Right lobe of liver (tissue), 6 donors: ENCODE measurements around the gene AOAH. TPM values are rescaled to one million over a fixed set of nuclear protein-coding genes. Genes with fewer than 3 reads are reported as not detected.

Experiments used
- ATAC-seq, 4 donors: fragments of 200-7000 bp; cut with Tn5 transposase; one replicate each; pipeline ENCODE4 v1.9.1; 2020; ENCODE audit warnings: mild to moderate bottlenecking in 4 of 4, moderate library complexity in 4 of 4
- DNase-seq, 3 donors: peaks; one replicate each; pipeline ENCODE4 v3.0.0-alpha.2; 2020
- H3K27ac ChIP-seq, 3 donors: fragments of 200-600 bp; one replicate each; pipeline ENCODE4 v1.8.0; 2022
- H3K27me3 ChIP-seq, 2 donors: fragments of 200-600 bp; one replicate each; pipeline ENCODE4 v1.8.0; 2022
- H3K36me3 ChIP-seq, 4 donors: fragments of 200-600 bp; sonication (generic) in 1 of 4; one replicate each; pipeline versions ENCODE4 v1.5.1 to v1.8.0; 2017 to 2022; ENCODE audit warnings: control low read depth in 1 of 4
- H3K4me1 ChIP-seq, 4 donors: fragments of 200-600 bp; sonication (generic) in 1 of 4; one replicate each; pipeline versions ENCODE4 v1.5.1 to v1.8.0; 2017 to 2022; ENCODE audit warnings: control low read depth in 1 of 4
- H3K4me3 ChIP-seq, 3 donors: fragments of 200-600 bp; one replicate each; pipeline ENCODE4 v1.8.0; 2022
- H3K9me3 ChIP-seq, 4 donors: fragments of 200-600 bp; sonication (generic) in 1 of 4; one replicate each; pipeline versions ENCODE4 v1.5.1 to v1.8.0; 2017 to 2022; ENCODE audit warnings: control low read depth in 1 of 4
- CTCF ChIP-seq, 4 donors: fragments of 200-600 bp in 3 of 4; fragments of 450-650 bp in 1 of 4; IDR thresholded peaks; one replicate each; pipeline versions ENCODE4 v1.5.1 to v1.8.0; 2016 to 2022; ENCODE audit warnings: antibody characterized with exemption in 4 of 4, mild to moderate bottlenecking in 2 of 4
- POLR2A ChIP-seq: fragments of 450-650 bp; IDR thresholded peaks from one replicate; pipeline ENCODE4 v1.6.1; 2017; ENCODE audit warnings: antibody characterized with exemption, mild to moderate bottlenecking
- WGBS: methylation state at CpG from one replicate; pipeline ENCODE4 v1.1.6; 2018; ENCODE audit warnings: low coverage, low lambda C conversion rate; ENCODE audit not compliant: insufficient coverage; ENCODE audit errors: missing lambda C conversion rate; 5-methylcytosine and 5-hydroxymethylcytosine counted together
- intact Hi-C, 2 donors: fragments of 100-400 bp; cut with DNase I; formaldehyde crosslinking; loops; one replicate each; pipeline versions ENCODE4 v1.11.2 to v1.14.1; 2022
- total RNA-seq, 6 experiments: library from RNA; depleted of rRNA in 2 of 6; stranded (reverse); fragments of >200 nt in 2 of 6; fragmentation: NEBNext Ultra II Directional in 3 of 6; extraction: Animal tissue kit (Norgen Biotek cat#: 25700) in 3 of 6; gene quantifications; one replicate each; pipeline versions ENCODE4 v1.1.0 to v1.2.4, GENCODE V29; 2016 to 2023
- donor health status: DM: no; HTN: yes; CAD: no.
- donor health status: DM: no; HTN: no; CAD: no.
- donor health status: DM: no; HTN: no; CAD: no.
- donor health status: DM: no; HTN: yes; CAD: no.
- donor health status: DM: no; HTN: yes; CAD: no.

Gene AOAH
- total RNA-seq, 6 experiments from 2014 or later, result 2.9 to 11.3 (median 6.4) TPM

GRCh38 chr7:36638586-36639263 lies 85.6 kb downstream of the AOAH start:
- no peaks in the 10 kb centered on the region for H3K27me3 ChIP-seq
- intact Hi-C loops, result no loop called here
- no peak overlapping the region for H3K27ac ChIP-seq
- no peak for ATAC-seq
- TF ChIP-seq CTCF (IDR thresholded peaks at IDR 0.05) (no peak), POLR2A (no peak)
- H3K4me3 ChIP-seq, result no peak overlapping the region
- no peaks in the 10 kb centered on the region for H3K36me3 ChIP-seq
- no peak for DNase-seq
- H3K9me3 ChIP-seq, result no peaks in the 10 kb centered on the region
- no CpG with 5 or more reads among the region's 3 CpGs for WGBS
- no peaks in the 10 kb centered on the region for H3K4me1 ChIP-seq

GRCh38 chr7:36638140-36638539 lies 86.2 kb downstream of the AOAH start:
- 78% methylated on average over 4 of the region's 5 CpGs for WGBS
- DNase-seq (no peak), ATAC-seq (no peak)
- intact Hi-C loops, result no loop called here
- Histone ChIP-seq H3K4me3 (no peak overlapping the region), H3K4me1 (no peaks in the 10 kb centered on the region), H3K36me3 (no peaks in the 10 kb centered on the region), H3K9me3 (no peaks in the 10 kb centered on the region), H3K27me3 (no peaks in the 10 kb centered on the region), H3K27ac (no peak overlapping the region)
- TF ChIP-seq POLR2A (no peak), CTCF (IDR thresholded peaks at IDR 0.05) (no peak)

GRCh38 chr7:36637417-36637816 lies 86.9 kb downstream of the AOAH start:
- Histone ChIP-seq H3K27ac (no peak overlapping the region), H3K4me1 (no peaks in the 10 kb centered on the region), H3K9me3 (no peaks in the 10 kb centered on the region), H3K4me3 (no peak overlapping the region), H3K27me3 (no peaks in the 10 kb centered on the region), H3K36me3 (no peaks in the 10 kb centered on the region)
- no peak for TF ChIP-seq CTCF (IDR thresholded peaks at IDR 0.05)
- TF ChIP-seq POLR2A, result no peak
- 43% methylated on average over 3 of the region's 4 CpGs for WGBS
- ATAC-seq (no peak), DNase-seq (no peak)
- intact Hi-C loops, result no loop called here

GRCh38 chr7:36636126-36636525 lies 88.2 kb downstream of the AOAH start:
- no peaks in the 10 kb centered on the region for H3K27me3 ChIP-seq
- TF ChIP-seq POLR2A (no peak), CTCF (IDR thresholded peaks at IDR 0.05) (no peak)
- no peak overlapping the region for H3K4me3 ChIP-seq
- WGBS, result 85% methylated on average over 5 of the region's 5 CpGs
- ATAC-seq (no peak), DNase-seq (no peak)
- intact Hi-C loops, result no loop called here
- no peak overlapping the region for H3K27ac ChIP-seq
- H3K9me3 ChIP-seq, result no peaks in the 10 kb centered on the region
- H3K4me1 ChIP-seq, result no peaks in the 10 kb centered on the region
- no peaks in the 10 kb centered on the region for H3K36me3 ChIP-seq
